Measurements from ENCODE around the gene ANKLE2.

ANKLE2 gene

DNA sequence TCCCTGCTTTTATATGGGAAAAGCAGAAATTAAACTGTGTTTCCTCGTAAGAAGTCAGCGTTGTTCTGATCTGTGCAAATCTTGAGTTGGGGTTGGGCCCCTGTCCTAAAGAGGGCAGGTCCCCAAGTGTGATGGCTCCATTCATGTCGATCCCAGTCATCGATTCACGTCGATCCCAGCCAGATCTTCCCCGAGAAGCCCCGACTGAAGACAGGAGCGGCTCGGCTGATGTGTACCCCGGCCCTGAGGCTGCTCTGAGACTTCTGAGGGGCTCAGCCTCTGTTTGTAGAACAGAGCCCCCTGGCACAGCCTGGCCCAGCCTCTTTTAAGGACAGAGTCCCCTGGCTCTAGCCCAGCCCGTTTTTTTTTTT is 41.7 kb downstream of the ANKLE2 start:
- no peak overlapping the region for H3K4me3 ChIP-seq (ENCODE audit: low read length)
- no peak for DNase-seq (ENCODE audit: low read depth)
- TF ChIP-seq, protein P1, sequence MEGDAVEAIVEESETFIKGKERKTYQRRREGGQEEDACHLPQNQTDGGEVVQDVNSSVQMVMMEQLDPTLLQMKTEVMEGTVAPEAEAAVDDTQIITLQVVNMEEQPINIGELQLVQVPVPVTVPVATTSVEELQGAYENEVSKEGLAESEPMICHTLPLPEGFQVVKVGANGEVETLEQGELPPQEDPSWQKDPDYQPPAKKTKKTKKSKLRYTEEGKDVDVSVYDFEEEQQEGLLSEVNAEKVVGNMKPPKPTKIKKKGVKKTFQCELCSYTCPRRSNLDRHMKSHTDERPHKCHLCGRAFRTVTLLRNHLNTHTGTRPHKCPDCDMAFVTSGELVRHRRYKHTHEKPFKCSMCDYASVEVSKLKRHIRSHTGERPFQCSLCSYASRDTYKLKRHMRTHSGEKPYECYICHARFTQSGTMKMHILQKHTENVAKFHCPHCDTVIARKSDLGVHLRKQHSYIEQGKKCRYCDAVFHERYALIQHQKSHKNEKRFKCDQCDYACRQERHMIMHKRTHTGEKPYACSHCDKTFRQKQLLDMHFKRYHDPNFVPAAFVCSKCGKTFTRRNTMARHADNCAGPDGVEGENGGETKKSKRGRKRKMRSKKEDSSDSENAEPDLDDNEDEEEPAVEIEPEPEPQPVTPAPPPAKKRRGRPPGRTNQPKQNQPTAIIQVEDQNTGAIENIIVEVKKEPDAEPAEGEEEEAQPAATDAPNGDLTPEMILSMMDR (conservative IDR thresholded peaks at IDR 0.05; ENCODE audit: low read depth, low read length) = no peak

DNA sequence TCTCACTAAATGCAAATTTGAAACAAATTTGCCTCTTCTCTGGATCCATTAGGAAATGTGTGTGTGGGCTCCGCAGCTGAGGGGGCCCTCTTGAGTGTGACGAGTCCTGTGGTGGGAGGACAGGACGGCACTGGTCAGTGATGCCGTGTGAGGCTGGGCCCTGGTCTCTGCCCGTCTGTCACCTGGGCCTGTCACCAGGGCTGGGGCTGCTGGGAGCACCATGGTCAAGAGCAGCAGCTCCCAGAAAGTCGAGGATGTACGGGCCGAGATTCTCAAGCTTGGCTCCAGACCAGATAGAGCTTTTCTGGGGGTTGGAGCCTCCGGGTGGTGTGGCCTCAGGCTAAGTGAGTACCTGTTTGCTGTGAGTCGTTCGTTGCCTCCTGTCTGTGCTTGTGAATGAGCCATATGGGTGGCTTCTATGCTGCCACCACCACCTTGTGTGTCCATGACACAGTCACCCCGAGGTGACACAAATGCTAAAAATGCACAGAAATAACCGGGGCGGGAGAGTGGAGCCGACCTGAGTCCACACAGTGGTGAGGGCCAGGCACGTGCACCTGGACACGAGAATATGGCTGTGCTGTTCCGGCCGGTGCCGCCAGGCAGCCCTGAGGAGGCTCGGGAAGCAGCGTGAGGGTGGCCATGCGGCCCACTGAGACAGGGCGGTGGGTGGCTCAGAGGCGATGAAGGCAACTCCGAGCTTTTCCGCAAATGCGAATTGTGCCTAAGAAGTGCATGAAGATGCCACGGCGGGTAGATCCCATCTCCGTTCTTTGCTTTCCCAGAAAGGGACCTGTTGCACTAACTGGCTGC is 42.3 kb downstream of the ANKLE2 start:
- no peak overlapping the region for H3K4me3 ChIP-seq (ENCODE audit: low read length)
- TF ChIP-seq, protein P1 (conservative IDR thresholded peaks at IDR 0.05; ENCODE audit: low read depth, low read length) = no peak
- no peak for DNase-seq (ENCODE audit: low read depth)

DNA sequence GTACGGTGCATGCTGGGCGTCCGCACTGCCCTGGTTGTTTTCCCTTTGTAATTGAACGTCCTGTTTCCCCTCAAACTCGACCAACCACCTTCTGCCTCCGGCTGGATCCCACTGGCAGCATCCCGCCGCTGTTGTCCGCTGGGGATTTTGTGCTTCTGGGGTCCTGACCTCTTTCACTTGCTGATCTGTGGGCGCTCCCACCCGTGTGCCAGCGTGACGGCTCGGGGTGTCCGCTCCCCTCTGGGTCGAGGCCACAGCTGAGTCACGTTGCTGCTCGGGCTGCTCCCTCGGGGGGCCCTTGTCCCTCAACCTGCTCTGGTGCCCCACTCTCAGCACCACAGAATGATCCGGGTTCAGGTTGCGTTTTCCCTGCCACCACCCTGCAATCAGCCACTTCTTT is 43.0 kb downstream of the ANKLE2 start:
- TF ChIP-seq, protein P1 (conservative IDR thresholded peaks at IDR 0.05; ENCODE audit: low read depth, low read length) = no peak
- no peak overlapping the region for H3K4me3 ChIP-seq (ENCODE audit: low read length)
- DNase-seq (ENCODE audit: low read depth) = no peak

DNA sequence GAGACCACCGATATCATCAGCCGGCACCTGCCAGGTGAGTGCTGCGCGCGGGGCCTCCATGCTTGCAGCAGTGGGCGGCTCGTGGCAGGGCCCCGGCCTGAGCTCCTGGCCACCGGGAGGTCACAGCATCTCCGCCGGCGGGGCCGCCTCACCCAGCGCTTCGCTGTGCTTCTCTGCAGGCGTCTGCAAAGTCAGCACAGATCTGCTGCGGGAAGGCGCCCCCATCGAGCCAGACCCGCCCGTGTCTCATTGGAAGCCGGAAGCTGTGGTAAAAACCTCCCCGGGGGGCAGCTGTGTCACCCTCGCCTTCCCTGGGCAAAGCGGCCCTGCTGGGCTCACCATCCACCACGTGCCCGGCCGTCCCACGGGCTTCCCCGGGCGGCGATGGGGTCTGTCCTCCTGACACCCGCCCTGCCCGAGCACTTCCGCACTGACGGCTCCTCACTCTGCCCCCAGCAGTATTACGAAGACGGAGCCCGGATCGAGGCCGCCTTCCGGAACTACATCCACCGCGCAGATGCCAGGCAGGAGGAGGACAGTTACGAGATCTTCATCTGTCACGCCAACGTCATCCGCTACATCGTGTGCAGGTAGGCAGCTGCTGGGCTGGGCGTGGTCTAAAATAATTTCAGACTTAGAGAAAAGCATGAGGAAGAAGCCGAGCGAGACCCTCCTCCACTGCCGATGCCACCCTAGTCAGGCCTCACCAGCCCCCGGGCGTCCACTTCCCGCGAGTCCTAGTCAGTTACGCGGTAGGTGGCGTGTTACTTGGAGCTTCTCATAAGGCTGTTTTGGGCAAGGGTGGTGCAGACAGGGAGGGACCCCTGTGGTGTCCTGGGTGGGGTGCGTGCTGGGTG is 43.9 kb downstream of the ANKLE2 start:
- TF ChIP-seq, protein P1 (conservative IDR thresholded peaks at IDR 0.05; ENCODE audit: low read depth, low read length) = no peak
- no peak overlapping the region for H3K4me3 ChIP-seq (ENCODE audit: low read length)
- DNase-seq (ENCODE audit: low read depth) = no peak

DNA sequence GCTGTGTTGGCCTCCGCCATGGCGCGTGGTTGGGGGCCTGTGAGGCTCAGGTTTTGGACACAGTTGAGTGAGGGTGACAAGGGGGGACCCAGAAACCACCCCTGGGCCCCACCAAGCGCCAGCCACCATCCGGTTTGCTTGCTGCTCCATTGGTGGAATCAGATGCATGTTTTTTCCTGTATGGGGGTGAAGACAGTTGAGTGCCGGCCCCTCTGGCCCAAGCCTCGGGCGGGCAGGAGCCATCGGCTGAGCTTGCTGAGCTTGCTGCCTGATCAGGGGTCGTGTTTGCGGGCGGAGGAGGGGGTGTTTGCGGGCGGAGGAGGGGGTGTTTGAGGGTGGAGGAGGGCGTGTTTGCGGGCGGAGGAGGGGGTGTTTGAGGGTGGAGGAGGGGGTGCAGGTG is 44.6 kb downstream of the ANKLE2 start:
- DNase-seq (ENCODE audit: low read depth) = no peak
- TF ChIP-seq, protein P1 (conservative IDR thresholded peaks at IDR 0.05; ENCODE audit: low read depth, low read length) = no peak
- H3K4me3 ChIP-seq (ENCODE audit: low read length) = no peak overlapping the region

DNA sequence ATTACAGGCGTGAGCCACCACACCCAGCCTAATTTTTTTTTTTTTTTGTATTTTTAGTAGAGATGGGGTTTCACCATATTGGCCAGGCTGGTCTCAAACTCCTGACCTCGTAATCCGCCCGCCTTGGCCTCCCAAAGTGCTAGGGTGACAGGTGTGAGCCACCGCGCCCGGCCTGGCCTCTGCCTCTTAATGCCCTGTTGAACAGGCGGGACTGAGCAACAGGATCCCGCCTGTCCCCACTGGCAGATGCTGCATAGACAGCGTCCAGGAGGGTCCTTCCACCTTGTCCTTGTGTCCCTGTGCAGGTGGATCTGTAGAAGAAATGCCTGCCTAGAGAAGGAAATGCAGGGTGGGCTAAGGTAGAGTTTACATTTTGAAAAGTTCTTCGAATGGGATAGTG is 45.3 kb downstream of the ANKLE2 start:
- no peak for DNase-seq (ENCODE audit: low read depth)
- H3K4me3 ChIP-seq (ENCODE audit: low read length) = no peak overlapping the region
- TF ChIP-seq, protein P1 (conservative IDR thresholded peaks at IDR 0.05; ENCODE audit: low read depth, low read length) = no peak

Data from retinal pigment epithelial cell (primary cell).